GM10266 (cell line): ENCODE measurements around the gene KLHL5.

Experiments used
- DNase-seq: peaks from one replicate; pipeline ENCODE4 v3.0.0; 2012; ENCODE audit errors: extremely low spot score
- CTCF ChIP-seq: IDR thresholded peaks from 2 replicates; pipeline ENCODE4 v1.5.1; 2012; ENCODE audit warnings: mild to moderate bottlenecking, low read depth; ENCODE audit not compliant: control insufficient read depth, insufficient read depth; ENCODE audit errors: missing control alignments

Gene KLHL5

GRCh38 chr4:39044364-39044955, 17.6 kb upstream of the KLHL5 start:
- peak; percentile 91 for DNase-seq
- TF ChIP-seq CTCF, result no peak

- peak; percentile 7 for TF ChIP-seq CTCF
- peak; percentile 65 for DNase-seq
These were observed 16.8 kb upstream of the KLHL5 start for GRCh38 chr4:39044956-39045826.

- DNase-seq, result peak; percentile 19
- TF ChIP-seq CTCF, result no peak
These were observed 16.2 kb upstream of the KLHL5 start for GRCh38 chr4:39045827-39046221.

- no peak for DNase-seq
- no peak for TF ChIP-seq CTCF
These were observed 15.8 kb upstream of the KLHL5 start for GRCh38 chr4:39046249-39046648.

- no peak for DNase-seq
- no peak for TF ChIP-seq CTCF
These were observed 14.4 kb upstream of the KLHL5 start for GRCh38 chr4:39047681-39048080.

- DNase-seq, result peak; percentile 15
- no peak for TF ChIP-seq CTCF
These were observed 13.7 kb upstream of the KLHL5 start for GRCh38 chr4:39048311-39048710.

- no peak for DNase-seq
- no peak for TF ChIP-seq CTCF
These were observed 11.4 kb upstream of the KLHL5 start for GRCh38 chr4:39050590-39050989.
